ENCODE results near the gene STK32C. TPM values are rescaled to one million over a fixed set of nuclear protein-coding genes. Genes with fewer than 3 reads are reported as not detected.

STK32C gene
- polyA plus RNA-seq, 4 donors: 3.4 to 12.0 (median 7.0) TPM

DNA sequence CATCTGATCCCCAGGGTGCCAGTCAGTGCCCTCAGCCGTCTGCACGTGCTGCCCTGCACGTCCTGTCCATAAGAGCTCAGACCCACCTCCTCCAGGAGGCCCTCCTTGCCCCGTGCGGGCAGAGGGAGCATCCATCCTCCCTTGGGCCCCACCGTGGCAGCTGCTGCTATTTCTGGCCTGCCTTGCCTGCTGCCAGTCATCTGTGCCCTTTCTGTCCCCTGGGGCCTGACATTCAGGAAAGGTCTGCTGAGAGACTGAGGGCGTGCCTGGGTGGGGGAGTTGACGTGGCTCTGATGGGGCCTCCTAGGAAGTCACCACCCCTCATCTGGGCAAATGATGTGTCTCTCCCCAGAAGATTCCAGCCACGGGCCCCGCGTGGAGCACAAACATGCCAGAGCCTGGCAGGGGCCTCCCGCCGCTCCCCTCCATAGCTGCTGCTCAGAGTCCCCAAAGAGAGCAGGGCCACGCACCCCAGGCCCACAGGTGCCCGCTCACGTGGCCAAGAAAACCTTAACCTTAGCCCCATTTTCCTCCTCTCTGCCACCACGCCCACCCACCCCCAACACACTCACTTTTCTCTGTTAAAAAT, 99.2 kb downstream of the STK32C start:
- DNase-seq (no peak), FAIRE-seq (no peak)
- H3K36me3 ChIP-seq (ENCODE audit: control insufficient read depth in 3 of 3, insufficient read depth in 2 of 3, low read depth in 1 of 3, low read length in 3 of 3): no peaks in the 10 kb centered on the region
- no peaks in the 10 kb centered on the region for H3K27me3 ChIP-seq (ENCODE audit: control insufficient read depth in 3 of 3, insufficient read depth in 3 of 3, low read length in 3 of 3)
- no peaks in the 10 kb centered on the region for H3K4me1 ChIP-seq (ENCODE audit: control insufficient read depth in 3 of 3, insufficient read depth in 2 of 3, low read depth in 1 of 3, low read length in 2 of 3)
- peaks cover 0 to 7% of the 10 kb centered on the region in 2 donors for H3K9me3 ChIP-seq (ENCODE audit: control insufficient read depth in 2 of 2, insufficient read depth in 1 of 2, low read depth in 1 of 2, low read length in 1 of 2)
- H3K27ac ChIP-seq (ENCODE audit: low read depth in 1 of 3, low read length in 2 of 3): no peak overlapping the region
- no peak overlapping the region for H3K4me3 ChIP-seq (ENCODE audit: low read depth in 1 of 3, low read length in 3 of 3)
- WGBS, 3 donors: 71 to 82% (median 74%) methylated on average over 16 to 17 of the region's 17 CpGs

GRCh38 chr10:132207536-132208461, 100.0 kb downstream of the STK32C start:
- WGBS, 3 donors: 76 to 86% (median 85%) methylated on average over 45 to 48 of the region's 48 CpGs
- Histone ChIP-seq H3K36me3 (ENCODE audit: control insufficient read depth in 3 of 3, insufficient read depth in 2 of 3, low read depth in 1 of 3, low read length in 3 of 3) (no peaks in the 10 kb centered on the region), H3K27ac (ENCODE audit: low read depth in 1 of 3, low read length in 2 of 3) (no peak overlapping the region), H3K4me1 (ENCODE audit: control insufficient read depth in 3 of 3, insufficient read depth in 2 of 3, low read depth in 1 of 3, low read length in 2 of 3) (no peaks in the 10 kb centered on the region), H3K27me3 (ENCODE audit: control insufficient read depth in 3 of 3, insufficient read depth in 3 of 3, low read length in 3 of 3) (no peaks in the 10 kb centered on the region), H3K9me3 (ENCODE audit: control insufficient read depth in 2 of 2, insufficient read depth in 1 of 2, low read depth in 1 of 2, low read length in 1 of 2) (peaks cover 0 to under 1% of the 10 kb centered on the region in 2 donors), H3K4me3 (ENCODE audit: low read depth in 1 of 3, low read length in 3 of 3) (no peak overlapping the region)
- FAIRE-seq: no peak
- DNase-seq: no peak

- WGBS, 3 donors: 88 to 89% (median 88%) methylated on average over 28 to 29 of the region's 29 CpGs
- Histone ChIP-seq H3K4me1 (ENCODE audit: control insufficient read depth in 3 of 3, insufficient read depth in 2 of 3, low read depth in 1 of 3, low read length in 2 of 3) (no peaks in the 10 kb centered on the region), H3K27ac (ENCODE audit: low read depth in 1 of 3, low read length in 2 of 3) (no peak overlapping the region), H3K36me3 (ENCODE audit: control insufficient read depth in 3 of 3, insufficient read depth in 2 of 3, low read depth in 1 of 3, low read length in 3 of 3) (no peaks in the 10 kb centered on the region), H3K4me3 (ENCODE audit: low read depth in 1 of 3, low read length in 3 of 3) (no peak overlapping the region), H3K9me3 (ENCODE audit: control insufficient read depth in 2 of 2, insufficient read depth in 1 of 2, low read depth in 1 of 2, low read length in 1 of 2) (no peaks in the 10 kb centered on the region), H3K27me3 (ENCODE audit: control insufficient read depth in 3 of 3, insufficient read depth in 3 of 3, low read length in 3 of 3) (no peaks in the 10 kb centered on the region)
- DNase-seq (no peak), FAIRE-seq (no peak)
Measured at GRCh38 chr10:132206806-132207535, 100.8 kb downstream of the STK32C start.

- Histone ChIP-seq H3K27me3 (ENCODE audit: control insufficient read depth in 3 of 3, insufficient read depth in 3 of 3, low read length in 3 of 3) (no peaks in the 10 kb centered on the region), H3K4me3 (ENCODE audit: low read depth in 1 of 3, low read length in 3 of 3) (no peak overlapping the region), H3K4me1 (ENCODE audit: control insufficient read depth in 3 of 3, insufficient read depth in 2 of 3, low read depth in 1 of 3, low read length in 2 of 3) (no peaks in the 10 kb centered on the region), H3K9me3 (ENCODE audit: control insufficient read depth in 2 of 2, insufficient read depth in 1 of 2, low read depth in 1 of 2, low read length in 1 of 2) (no peaks in the 10 kb centered on the region), H3K36me3 (ENCODE audit: control insufficient read depth in 3 of 3, insufficient read depth in 2 of 3, low read depth in 1 of 3, low read length in 3 of 3) (no peaks in the 10 kb centered on the region), H3K27ac (ENCODE audit: low read depth in 1 of 3, low read length in 2 of 3) (no peak overlapping the region)
- 72 to 88% (median 80%) methylated on average over 10 to 11 of the region's 11 CpGs for WGBS, 3 donors
- no peak for DNase-seq
- no peak for FAIRE-seq
Measured at GRCh38 chr10:132206377-132206745, 101.4 kb downstream of the STK32C start.

DNA sequence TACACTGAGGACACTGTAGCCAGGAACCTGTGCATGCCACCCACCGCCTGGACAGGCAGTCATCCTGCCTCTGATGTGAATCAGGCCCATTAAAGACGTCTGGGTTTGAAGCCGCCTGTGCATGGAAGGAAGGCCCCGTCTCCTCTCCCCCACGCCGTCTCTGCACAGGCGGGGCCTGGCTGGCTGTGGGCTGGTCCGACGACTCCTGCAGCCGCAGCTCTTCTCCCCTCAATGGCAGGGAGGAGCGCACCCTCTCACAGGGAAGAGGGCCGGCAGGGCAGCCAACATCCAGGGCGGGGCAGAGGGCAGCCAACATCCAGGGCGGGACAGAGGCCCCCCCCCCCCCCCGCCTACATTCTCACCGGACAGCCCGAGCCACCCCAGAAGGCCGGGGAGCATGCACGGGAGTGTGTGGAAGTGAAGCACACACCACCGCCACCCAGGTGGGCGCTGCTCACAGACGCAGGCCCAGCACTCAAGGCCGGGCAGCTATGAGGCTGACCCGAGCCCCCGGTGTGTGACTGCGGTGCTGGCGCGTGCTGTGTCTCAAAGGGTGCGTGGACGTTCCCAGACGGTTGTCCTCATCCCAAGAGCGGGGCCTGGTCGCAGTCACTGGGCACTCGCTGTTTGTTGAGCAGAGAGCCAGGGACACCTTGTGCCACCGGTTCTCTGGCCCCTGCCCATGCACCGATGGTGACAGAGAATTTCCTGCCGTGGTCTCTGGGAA, 101.9 kb downstream of the STK32C start:
- no peak for DNase-seq
- FAIRE-seq: no peak
- Histone ChIP-seq H3K9me3 (ENCODE audit: control insufficient read depth in 2 of 2, insufficient read depth in 1 of 2, low read depth in 1 of 2, low read length in 1 of 2) (no peaks in the 10 kb centered on the region), H3K27ac (ENCODE audit: low read depth in 1 of 3, low read length in 2 of 3) (no peak overlapping the region), H3K4me3 (ENCODE audit: low read depth in 1 of 3, low read length in 3 of 3) (no peak overlapping the region), H3K4me1 (ENCODE audit: control insufficient read depth in 3 of 3, insufficient read depth in 2 of 3, low read depth in 1 of 3, low read length in 2 of 3) (no peaks in the 10 kb centered on the region), H3K27me3 (ENCODE audit: control insufficient read depth in 3 of 3, insufficient read depth in 3 of 3, low read length in 3 of 3) (no peaks in the 10 kb centered on the region), H3K36me3 (ENCODE audit: control insufficient read depth in 3 of 3, insufficient read depth in 2 of 3, low read depth in 1 of 3, low read length in 3 of 3) (no peaks in the 10 kb centered on the region)
- 75 to 79% (median 77%) methylated on average over 31 to 36 of the region's 37 CpGs for WGBS, 3 donors

DNA sequence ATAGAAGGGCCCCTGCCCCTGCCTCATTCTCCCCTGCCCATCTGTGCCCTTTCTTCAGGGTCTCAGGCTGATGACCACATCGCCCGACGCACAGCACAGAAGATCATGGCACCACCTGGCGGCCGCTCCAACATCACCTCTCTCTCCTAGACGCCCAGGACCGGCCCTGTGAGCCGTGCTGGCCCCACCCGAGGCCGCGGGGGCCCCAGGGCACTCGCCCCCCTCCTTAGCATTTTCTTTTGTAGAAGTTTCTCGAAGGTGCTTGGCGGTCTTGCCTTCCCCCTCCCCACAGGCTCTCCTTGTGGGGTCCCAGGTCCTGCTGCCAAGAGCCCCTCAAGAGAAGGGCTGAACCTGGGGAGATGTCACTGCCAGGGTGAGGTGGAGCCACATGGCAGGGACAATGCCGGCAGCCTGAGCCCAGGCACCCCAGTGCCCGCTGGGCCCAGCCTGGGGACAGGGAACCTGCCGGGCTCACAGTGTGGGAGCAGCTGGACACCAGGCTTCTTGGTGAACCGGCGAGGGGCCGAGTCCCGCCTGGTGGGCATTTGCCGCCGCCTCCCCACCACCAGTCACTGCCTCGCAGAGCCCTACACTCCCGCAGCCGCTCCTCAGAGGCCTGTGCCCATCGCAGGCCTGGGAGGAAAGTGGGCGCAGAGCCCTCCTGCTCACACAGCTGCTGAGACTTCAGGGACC, 102.8 kb downstream of the STK32C start:
- WGBS, 3 donors: 75 to 84% (median 78%) methylated on average over 26 to 28 of the region's 28 CpGs
- FAIRE-seq (no peak), DNase-seq (no peak)
- Histone ChIP-seq H3K9me3 (ENCODE audit: control insufficient read depth in 2 of 2, insufficient read depth in 1 of 2, low read depth in 1 of 2, low read length in 1 of 2) (no peaks in the 10 kb centered on the region), H3K27me3 (ENCODE audit: control insufficient read depth in 3 of 3, insufficient read depth in 3 of 3, low read length in 3 of 3) (no peaks in the 10 kb centered on the region), H3K27ac (ENCODE audit: low read depth in 1 of 3, low read length in 2 of 3) (no peak overlapping the region), H3K4me3 (ENCODE audit: low read depth in 1 of 3, low read length in 3 of 3) (no peak overlapping the region), H3K4me1 (ENCODE audit: control insufficient read depth in 3 of 3, insufficient read depth in 2 of 3, low read depth in 1 of 3, low read length in 2 of 3) (no peaks in the 10 kb centered on the region), H3K36me3 (ENCODE audit: control insufficient read depth in 3 of 3, insufficient read depth in 2 of 3, low read depth in 1 of 3, low read length in 3 of 3) (no peaks in the 10 kb centered on the region)

DNA sequence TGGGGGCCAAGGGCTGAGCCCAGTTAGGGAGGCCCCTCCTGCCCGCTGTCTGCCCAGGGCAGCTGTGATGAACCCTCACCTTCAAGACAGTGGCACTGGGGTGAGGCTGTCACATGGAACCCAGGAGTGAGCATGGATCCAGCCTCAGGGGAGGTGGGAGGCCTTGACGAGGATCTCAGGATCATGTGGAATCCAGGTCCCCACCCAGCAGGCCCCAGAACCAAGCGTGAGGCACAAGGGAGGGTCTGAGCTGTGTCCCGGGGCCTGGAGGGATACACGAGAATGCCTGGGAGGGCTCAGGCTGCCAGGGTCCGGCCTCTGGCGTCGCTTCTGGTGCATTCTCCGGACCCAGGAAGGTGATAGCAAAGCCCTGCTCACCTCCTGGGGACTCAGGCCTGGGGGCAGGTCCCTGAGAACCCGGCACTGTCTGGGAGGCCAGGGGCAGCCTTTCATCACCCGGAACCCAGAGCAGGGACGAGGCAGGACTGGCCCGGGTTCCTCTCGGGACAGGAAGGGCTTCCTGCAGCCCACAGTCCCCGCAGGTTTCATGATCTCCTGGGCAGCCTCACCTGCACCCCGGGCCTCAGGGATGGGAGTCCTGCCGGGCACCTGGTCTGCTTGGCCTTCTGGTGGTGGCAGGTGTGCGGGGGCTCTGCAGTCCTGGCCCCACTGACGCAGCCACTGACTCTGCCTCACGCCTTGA, 103.5 kb downstream of the STK32C start:
- Histone ChIP-seq H3K9me3 (ENCODE audit: control insufficient read depth in 2 of 2, insufficient read depth in 1 of 2, low read depth in 1 of 2, low read length in 1 of 2) (no peaks in the 10 kb centered on the region), H3K27me3 (ENCODE audit: control insufficient read depth in 3 of 3, insufficient read depth in 3 of 3, low read length in 3 of 3) (no peaks in the 10 kb centered on the region), H3K36me3 (ENCODE audit: control insufficient read depth in 3 of 3, insufficient read depth in 2 of 3, low read depth in 1 of 3, low read length in 3 of 3) (no peaks in the 10 kb centered on the region), H3K27ac (ENCODE audit: low read depth in 1 of 3, low read length in 2 of 3) (no peak overlapping the region), H3K4me3 (ENCODE audit: low read depth in 1 of 3, low read length in 3 of 3) (no peak overlapping the region), H3K4me1 (ENCODE audit: control insufficient read depth in 3 of 3, insufficient read depth in 2 of 3, low read depth in 1 of 3, low read length in 2 of 3) (no peaks in the 10 kb centered on the region)
- WGBS, 3 donors: 71 to 81% (median 74%) methylated on average over 20 of the region's 20 CpGs
- DNase-seq (no peak), FAIRE-seq (no peak)

All from small intestine (tissue), 7 donors.